ENCODE results near the gene LOXL4.

Gene LOXL4

GRCh38 chr10:98260350-98260749 lies 7.6 kb downstream of the LOXL4 start:
- no peak for DNase-seq (ENCODE audit: low read depth)
- TF ChIP-seq CTCF (IDR thresholded peaks at IDR 0.05; ENCODE audit: low read depth, low read length, missing control alignments), result no peak
- H3K4me3 ChIP-seq (ENCODE audit: low read depth, low read length), result no peak overlapping the region

GRCh38 chr10:98259606-98260315 lies 8.2 kb downstream of the LOXL4 start:
- no peak for TF ChIP-seq CTCF (IDR thresholded peaks at IDR 0.05; ENCODE audit: low read depth, low read length, missing control alignments)
- no peak for DNase-seq (ENCODE audit: low read depth)
- no peak overlapping the region for H3K4me3 ChIP-seq (ENCODE audit: low read depth, low read length)

GRCh38 chr10:98258683-98259454 lies 9.1 kb downstream of the LOXL4 start:
- DNase-seq (ENCODE audit: low read depth), result no peak
- no peak overlapping the region for H3K4me3 ChIP-seq (ENCODE audit: low read depth, low read length)
- TF ChIP-seq CTCF (IDR thresholded peaks at IDR 0.05; ENCODE audit: low read depth, low read length, missing control alignments), result no peak

- DNase-seq (ENCODE audit: low read depth), result no peak
- no peak overlapping the region for H3K4me3 ChIP-seq (ENCODE audit: low read depth, low read length)
- TF ChIP-seq CTCF (IDR thresholded peaks at IDR 0.05; ENCODE audit: low read depth, low read length, missing control alignments), result no peak
Measured at GRCh38 chr10:98257961-98258360, 10.0 kb downstream of the LOXL4 start.

GRCh38 chr10:98257198-98257597 lies 10.8 kb downstream of the LOXL4 start:
- DNase-seq (ENCODE audit: low read depth), result no peak
- TF ChIP-seq CTCF (IDR thresholded peaks at IDR 0.05; ENCODE audit: low read depth, low read length, missing control alignments), result no peak
- no peak overlapping the region for H3K4me3 ChIP-seq (ENCODE audit: low read depth, low read length)

GRCh38 chr10:98256692-98257091 lies 11.3 kb downstream of the LOXL4 start:
- no peak for TF ChIP-seq CTCF (IDR thresholded peaks at IDR 0.05; ENCODE audit: low read depth, low read length, missing control alignments)
- no peak overlapping the region for H3K4me3 ChIP-seq (ENCODE audit: low read depth, low read length)
- DNase-seq (ENCODE audit: low read depth), result no peak
